Measurements from ENCODE around the gene CYP1A2. TPM values are rescaled to one million over a fixed set of nuclear protein-coding genes. Genes with fewer than 3 reads are reported as not detected.

Gene CYP1A2
- total RNA-seq, 6 experiments from 2014 or later: 0.81 to 235 (median 65.0) TPM

- Histone ChIP-seq H3K27me3 (no peaks in the 10 kb centered on the region), H3K4me3 (peak overlapping the region in 1 of 3 donors; percentile 28), H3K4me1 (peaks cover 0 to 59% (median 27%) of the 10 kb centered on the region in 4 donors), H3K27ac (peak overlapping the region; percentile 54 to 72 (median 67)), H3K9me3 (no peaks in the 10 kb centered on the region), H3K36me3 (peaks cover 7 to 24% (median 15%) of the 10 kb centered on the region in 4 donors)
- intact Hi-C loops (cut with DNase I): no loop called here
- WGBS (ENCODE audit: insufficient coverage, low coverage, low lambda C conversion rate, missing lambda C conversion rate): 61% methylated on average over 6 of the region's 25 CpGs
- ATAC-seq: peak; percentile 74 to 79 (median 78)
- TF ChIP-seq POLR2A (IDR thresholded peaks at IDR 0.05): peak; percentile 62
- TF ChIP-seq, protein P1, sequence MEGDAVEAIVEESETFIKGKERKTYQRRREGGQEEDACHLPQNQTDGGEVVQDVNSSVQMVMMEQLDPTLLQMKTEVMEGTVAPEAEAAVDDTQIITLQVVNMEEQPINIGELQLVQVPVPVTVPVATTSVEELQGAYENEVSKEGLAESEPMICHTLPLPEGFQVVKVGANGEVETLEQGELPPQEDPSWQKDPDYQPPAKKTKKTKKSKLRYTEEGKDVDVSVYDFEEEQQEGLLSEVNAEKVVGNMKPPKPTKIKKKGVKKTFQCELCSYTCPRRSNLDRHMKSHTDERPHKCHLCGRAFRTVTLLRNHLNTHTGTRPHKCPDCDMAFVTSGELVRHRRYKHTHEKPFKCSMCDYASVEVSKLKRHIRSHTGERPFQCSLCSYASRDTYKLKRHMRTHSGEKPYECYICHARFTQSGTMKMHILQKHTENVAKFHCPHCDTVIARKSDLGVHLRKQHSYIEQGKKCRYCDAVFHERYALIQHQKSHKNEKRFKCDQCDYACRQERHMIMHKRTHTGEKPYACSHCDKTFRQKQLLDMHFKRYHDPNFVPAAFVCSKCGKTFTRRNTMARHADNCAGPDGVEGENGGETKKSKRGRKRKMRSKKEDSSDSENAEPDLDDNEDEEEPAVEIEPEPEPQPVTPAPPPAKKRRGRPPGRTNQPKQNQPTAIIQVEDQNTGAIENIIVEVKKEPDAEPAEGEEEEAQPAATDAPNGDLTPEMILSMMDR (IDR thresholded peaks at IDR 0.05): peak; percentile 22 to 51 (median 36)
- DNase-seq: peak; percentile 86 to 91 (median 91)
Observed at GRCh38 chr15:74798388-74799254, 50.0 kb downstream of the CYP1A2 start.

- intact Hi-C loops (cut with DNase I): no loop called here
- no peaks in the 10 kb centered on the region for H3K9me3 ChIP-seq
- no peaks in the 10 kb centered on the region for H3K27me3 ChIP-seq
- ATAC-seq: peak; percentile 24 to 37 (median 30)
- peaks cover 7 to 24% (median 15%) of the 10 kb centered on the region in 4 donors for H3K36me3 ChIP-seq
- peak overlapping the region; percentile 54 to 72 (median 67) for H3K27ac ChIP-seq
- no peak for DNase-seq
- no peak overlapping the region for H3K4me3 ChIP-seq
- peaks cover 0 to 59% (median 27%) of the 10 kb centered on the region in 4 donors for H3K4me1 ChIP-seq
- 17% methylated on average over 1 of the region's 16 CpGs for WGBS (ENCODE audit: insufficient coverage, low coverage, low lambda C conversion rate, missing lambda C conversion rate)
- TF ChIP-seq POLR2A (IDR thresholded peaks at IDR 0.05): no peak
- TF ChIP-seq, protein P1 (IDR thresholded peaks at IDR 0.05): no peak
Observed at GRCh38 chr15:74799255-74799855, 50.7 kb downstream of the CYP1A2 start.

- intact Hi-C loops (cut with DNase I): no loop called here
Observed at GRCh38 chr15:74799856-74800558, 51.4 kb downstream of the CYP1A2 start.

More at GRCh38 chr15:74799856-74800558, 51.4 kb downstream of the CYP1A2 start:
- H3K9me3 ChIP-seq: no peaks in the 10 kb centered on the region
- H3K4me1 ChIP-seq: peaks cover 0 to 55% (median 27%) of the 10 kb centered on the region in 4 donors
- no CpG with 5 or more reads among the region's 18 CpGs for WGBS (ENCODE audit: insufficient coverage, low coverage, low lambda C conversion rate, missing lambda C conversion rate)
- DNase-seq (peak; percentile 83 to 87 (median 87)), ATAC-seq (peak; percentile 80 to 89 (median 86))
- no peaks in the 10 kb centered on the region for H3K27me3 ChIP-seq
- H3K36me3 ChIP-seq: peaks cover 7 to 24% (median 15%) of the 10 kb centered on the region in 4 donors
- TF ChIP-seq, protein P1 (IDR thresholded peaks at IDR 0.05): peak; percentile 97 to 99 (median 98)
- TF ChIP-seq POLR2A (IDR thresholded peaks at IDR 0.05): peak; percentile 32
- no peak overlapping the region for H3K4me3 ChIP-seq
- H3K27ac ChIP-seq: peak overlapping the region; percentile 53 to 72 (median 67)
